KOPT-K1 (cell line): Measurements from ENCODE around the gene GSG1L.

Experiments
- H3K27ac ChIP-seq: fragments of 200-600 bp; sonication (generic); 2 replicates; pipeline ENCODE4 v1.5.1; 2016; ENCODE audit warnings: antibody characterized with exemption, mild to moderate bottlenecking, low read depth, low read length; ENCODE audit not compliant: poor library complexity, severe bottlenecking
- H3K36me3 ChIP-seq: fragments of 200-600 bp; sonication (generic); 2 replicates; pipeline ENCODE4 v1.5.1; 2017; ENCODE audit warnings: antibody characterized with exemption, mild to moderate bottlenecking, low read length, moderate library complexity; ENCODE audit not compliant: insufficient read depth
- H3K9me3 ChIP-seq: fragments of 200-600 bp; sonication (generic); 2 replicates; pipeline ENCODE4 v1.5.1; 2017; ENCODE audit warnings: antibody characterized with exemption, low read length, mild to moderate bottlenecking; ENCODE audit not compliant: insufficient read depth, poor library complexity, severe bottlenecking

The GSG1L gene

GRCh38 chr16:27806388-27806787 is 257.1 kb downstream of the GSG1L start:
- Histone ChIP-seq H3K36me3 (no peaks in the 10 kb centered on the region), H3K9me3 (no peaks in the 10 kb centered on the region), H3K27ac (no peak overlapping the region)

GRCh38 chr16:27805828-27806351 is 257.6 kb downstream of the GSG1L start:
- Histone ChIP-seq H3K36me3 (no peaks in the 10 kb centered on the region), H3K9me3 (no peaks in the 10 kb centered on the region), H3K27ac (no peak overlapping the region)

GRCh38 chr16:27803775-27804549 is 259.6 kb downstream of the GSG1L start:
- H3K9me3 ChIP-seq, result no peaks in the 10 kb centered on the region
- H3K27ac ChIP-seq, result no peak overlapping the region

GRCh38 chr16:27802664-27803439 is 260.7 kb downstream of the GSG1L start:
- Histone ChIP-seq H3K9me3 (no peaks in the 10 kb centered on the region), H3K27ac (no peak overlapping the region), H3K36me3 (no peaks in the 10 kb centered on the region)

More at GRCh38 chr16:27803775-27804549, 259.6 kb downstream of the GSG1L start:
- H3K36me3 ChIP-seq, result no peaks in the 10 kb centered on the region

- Histone ChIP-seq H3K27ac (no peak overlapping the region), H3K9me3 (no peaks in the 10 kb centered on the region), H3K36me3 (no peaks in the 10 kb centered on the region)
Measured at GRCh38 chr16:27801289-27801945, 262.1 kb downstream of the GSG1L start.

GRCh38 chr16:27800817-27801216 is 262.7 kb downstream of the GSG1L start:
- Histone ChIP-seq H3K9me3 (no peaks in the 10 kb centered on the region), H3K36me3 (no peaks in the 10 kb centered on the region), H3K27ac (no peak overlapping the region)

- H3K9me3 ChIP-seq, result no peaks in the 10 kb centered on the region
- H3K36me3 ChIP-seq, result no peaks in the 10 kb centered on the region
- H3K27ac ChIP-seq, result no peak overlapping the region
Measured at GRCh38 chr16:27799896-27800295, 263.6 kb downstream of the GSG1L start.

GRCh38 chr16:27798241-27798640 is 265.3 kb downstream of the GSG1L start:
- Histone ChIP-seq H3K36me3 (no peaks in the 10 kb centered on the region), H3K27ac (no peak overlapping the region), H3K9me3 (no peaks in the 10 kb centered on the region)

GRCh38 chr16:27795992-27796614 is 267.4 kb downstream of the GSG1L start:
- no peak overlapping the region for H3K27ac ChIP-seq
- H3K36me3 ChIP-seq, result no peaks in the 10 kb centered on the region
- no peaks in the 10 kb centered on the region for H3K9me3 ChIP-seq

GRCh38 chr16:27793249-27793622 is 270.3 kb downstream of the GSG1L start:
- Histone ChIP-seq H3K36me3 (no peaks in the 10 kb centered on the region), H3K9me3 (no peaks in the 10 kb centered on the region), H3K27ac (no peak overlapping the region)

GRCh38 chr16:27792486-27793248 is 270.8 kb downstream of the GSG1L start:
- Histone ChIP-seq H3K36me3 (no peaks in the 10 kb centered on the region), H3K27ac (no peak overlapping the region), H3K9me3 (no peaks in the 10 kb centered on the region)

- no peaks in the 10 kb centered on the region for H3K36me3 ChIP-seq
- H3K27ac ChIP-seq, result no peak overlapping the region
Measured at GRCh38 chr16:27791404-27791719, 272.2 kb downstream of the GSG1L start.

GRCh38 chr16:27790546-27791403 is 272.7 kb downstream of the GSG1L start:
- Histone ChIP-seq H3K9me3 (no peaks in the 10 kb centered on the region), H3K36me3 (no peaks in the 10 kb centered on the region)

More at GRCh38 chr16:27791404-27791719, 272.2 kb downstream of the GSG1L start:
- no peaks in the 10 kb centered on the region for H3K9me3 ChIP-seq

More at GRCh38 chr16:27790546-27791403, 272.7 kb downstream of the GSG1L start:
- H3K27ac ChIP-seq, result no peak overlapping the region
